Mucosa of descending colon (tissue), 3 donors: ENCODE results near the gene SMPD3. TPM values are rescaled to one million over a fixed set of nuclear protein-coding genes. Genes with fewer than 3 reads are reported as not detected.

Experiments
- ATAC-seq: fragments of 200-7000 bp; cut with Tn5 transposase; one replicate; pipeline ENCODE4 v1.9.1; 2020; ENCODE audit warnings: mild to moderate bottlenecking, moderate library complexity
- DNase-seq, 3 donors: peaks; one replicate each; pipeline ENCODE4 v3.0.0-alpha.2; 2020
- H3K36me3 ChIP-seq: fragments of 200-600 bp; one replicate; pipeline ENCODE4 v1.8.0; 2021; ENCODE audit warnings: low read depth, mild to moderate bottlenecking
- H3K4me1 ChIP-seq: fragments of 200-600 bp; one replicate; pipeline ENCODE4 v1.8.0; 2021; ENCODE audit warnings: low read depth, mild to moderate bottlenecking
- H3K4me3 ChIP-seq: fragments of 200-600 bp; one replicate; pipeline ENCODE4 v1.8.0; 2021; ENCODE audit warnings: mild to moderate bottlenecking
- H3K9me3 ChIP-seq: fragments of 200-600 bp; one replicate; pipeline ENCODE4 v1.8.0; 2021; ENCODE audit warnings: mild to moderate bottlenecking
- intact Hi-C, 2 donors: fragments of 100-400 bp; cut with DNase I in 1 of 2; cut with micrococcal nuclease in 1 of 2; formaldehyde crosslinking; loops; one replicate each; pipeline versions ENCODE4 v1.11.0 to v1.11.1; 2022; cut with DNase I, micrococcal nuclease
- total RNA-seq, 3 donors: library from RNA; stranded (reverse); fragmentation: NEBNext Ultra II Directional in 2 of 3; extraction: Animal tissue kit (Norgen Biotek cat#: 25700) in 2 of 3; gene quantifications; one replicate each; pipeline versions ENCODE4 v1.2.1 to v1.2.4, GENCODE V29; 2021 to 2023
- TF ChIP-seq, protein P1 (sequence below): fragments of 200-600 bp; IDR thresholded peaks from one replicate; pipeline ENCODE4 v1.8.0; 2022; ENCODE audit warnings: antibody characterized with exemption, mild to moderate bottlenecking
- donor health status: DM: no; HTN: no; CAD: no; lungs with moderate emphysema.
- donor health status: DM: no; HTN: no; CAD: no.
- donor health status: DM: no; HTN: yes; CAD: no.

Gene SMPD3
- total RNA-seq, 3 donors from 2014 or later: 31.8 to 82.7 (median 62.3) TPM

DNA sequence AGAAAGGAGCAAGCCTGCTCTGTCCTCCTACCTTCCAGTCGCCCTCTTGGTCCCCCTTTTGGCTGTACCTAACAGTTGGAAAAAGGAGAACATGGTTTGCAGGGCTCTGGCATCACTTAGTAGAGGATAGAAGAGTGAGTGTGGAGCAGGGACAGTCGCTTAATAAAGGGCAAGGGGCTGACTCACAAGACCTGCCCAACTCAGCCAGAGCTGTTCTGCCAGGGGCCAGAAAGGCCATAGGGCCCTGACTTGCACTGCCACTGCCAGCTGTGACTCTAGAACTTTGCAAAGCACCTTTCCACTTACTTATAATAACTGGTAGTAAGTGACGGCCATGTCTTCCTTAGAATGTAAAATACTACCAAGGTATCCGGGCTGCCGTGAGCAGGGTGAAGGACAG, 124.0 kb downstream of the SMPD3 start:
- no peak overlapping the region for H3K4me3 ChIP-seq
- TF ChIP-seq, protein P1, sequence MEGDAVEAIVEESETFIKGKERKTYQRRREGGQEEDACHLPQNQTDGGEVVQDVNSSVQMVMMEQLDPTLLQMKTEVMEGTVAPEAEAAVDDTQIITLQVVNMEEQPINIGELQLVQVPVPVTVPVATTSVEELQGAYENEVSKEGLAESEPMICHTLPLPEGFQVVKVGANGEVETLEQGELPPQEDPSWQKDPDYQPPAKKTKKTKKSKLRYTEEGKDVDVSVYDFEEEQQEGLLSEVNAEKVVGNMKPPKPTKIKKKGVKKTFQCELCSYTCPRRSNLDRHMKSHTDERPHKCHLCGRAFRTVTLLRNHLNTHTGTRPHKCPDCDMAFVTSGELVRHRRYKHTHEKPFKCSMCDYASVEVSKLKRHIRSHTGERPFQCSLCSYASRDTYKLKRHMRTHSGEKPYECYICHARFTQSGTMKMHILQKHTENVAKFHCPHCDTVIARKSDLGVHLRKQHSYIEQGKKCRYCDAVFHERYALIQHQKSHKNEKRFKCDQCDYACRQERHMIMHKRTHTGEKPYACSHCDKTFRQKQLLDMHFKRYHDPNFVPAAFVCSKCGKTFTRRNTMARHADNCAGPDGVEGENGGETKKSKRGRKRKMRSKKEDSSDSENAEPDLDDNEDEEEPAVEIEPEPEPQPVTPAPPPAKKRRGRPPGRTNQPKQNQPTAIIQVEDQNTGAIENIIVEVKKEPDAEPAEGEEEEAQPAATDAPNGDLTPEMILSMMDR: no peak
- no peak for DNase-seq
- H3K9me3 ChIP-seq: no peaks in the 10 kb centered on the region
- H3K4me1 ChIP-seq: no peaks in the 10 kb centered on the region
- no peak for ATAC-seq
- intact Hi-C loops: no loop called here
- no peaks in the 10 kb centered on the region for H3K36me3 ChIP-seq

DNA sequence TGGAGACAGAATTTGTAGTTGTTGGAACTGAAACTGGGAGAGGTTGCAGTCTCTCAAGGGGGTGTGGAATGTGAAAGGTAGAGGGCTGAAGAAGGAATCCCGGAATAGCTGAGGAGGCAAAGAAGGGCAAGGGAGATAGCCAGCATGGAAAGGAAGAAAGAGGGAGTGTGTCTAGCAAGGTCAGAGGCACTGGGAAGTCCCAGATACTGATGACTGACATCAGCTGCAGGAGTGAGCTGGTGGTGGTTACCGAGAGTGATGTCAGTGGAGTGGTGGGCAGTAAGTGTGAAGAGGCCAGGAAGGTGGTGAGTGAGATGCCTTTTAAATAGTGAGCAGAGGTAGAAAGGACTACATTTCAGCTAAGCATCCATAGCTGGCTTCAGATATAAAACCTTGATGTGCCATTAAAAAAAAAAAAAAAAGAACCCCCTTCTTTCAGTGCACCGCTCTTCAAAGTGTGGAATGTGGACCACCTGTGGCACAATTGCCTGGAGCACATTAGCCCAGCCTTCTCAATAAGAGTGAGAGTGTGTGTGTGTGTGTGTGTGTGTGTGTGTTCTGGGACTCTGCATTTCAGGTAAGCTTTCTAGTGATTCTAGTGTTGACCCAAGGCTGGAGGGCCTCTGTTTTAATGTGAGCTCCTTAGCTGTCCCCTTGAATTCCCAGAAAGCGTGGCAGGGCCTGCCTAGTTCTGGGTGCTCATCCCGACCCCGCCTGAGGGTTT, 129.0 kb downstream of the SMPD3 start:
- ATAC-seq: no peak
- peaks cover 4% of the 10 kb centered on the region for H3K36me3 ChIP-seq
- intact Hi-C loops: no loop called here

DNA sequence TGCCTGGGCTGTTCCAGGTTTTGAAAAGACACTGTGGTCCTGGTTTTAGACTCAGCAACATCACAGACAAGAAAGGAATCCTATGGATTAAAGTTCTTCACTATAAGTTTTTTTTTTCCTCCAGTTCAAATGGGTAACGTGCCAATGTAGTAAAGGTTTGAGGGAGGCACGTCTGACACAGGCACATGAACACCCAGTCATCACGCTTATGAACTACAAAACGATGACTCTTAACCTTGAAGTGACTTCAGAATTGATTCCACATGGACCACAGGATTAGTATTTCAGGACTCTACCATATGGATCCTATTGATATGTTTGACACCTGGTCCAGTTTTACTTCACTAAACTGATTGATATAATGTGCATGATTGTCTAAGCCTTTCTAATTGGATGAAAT, 135.2 kb downstream of the SMPD3 start:
- peaks cover 4% of the 10 kb centered on the region for H3K36me3 ChIP-seq
- ATAC-seq (no peak), DNase-seq (no peak)
- peaks cover 19% of the 10 kb centered on the region for H3K4me1 ChIP-seq
- intact Hi-C loops: no loop called here
- no peak overlapping the region for H3K4me3 ChIP-seq
- TF ChIP-seq, protein P1: no peak
- no peaks in the 10 kb centered on the region for H3K9me3 ChIP-seq

More for the DNA sequence above, 129.0 kb downstream of the SMPD3 start:
- TF ChIP-seq, protein P1: no peak
- H3K9me3 ChIP-seq: no peaks in the 10 kb centered on the region
- H3K4me3 ChIP-seq: no peak overlapping the region
- no peaks in the 10 kb centered on the region for H3K4me1 ChIP-seq
- DNase-seq: no peak

DNA sequence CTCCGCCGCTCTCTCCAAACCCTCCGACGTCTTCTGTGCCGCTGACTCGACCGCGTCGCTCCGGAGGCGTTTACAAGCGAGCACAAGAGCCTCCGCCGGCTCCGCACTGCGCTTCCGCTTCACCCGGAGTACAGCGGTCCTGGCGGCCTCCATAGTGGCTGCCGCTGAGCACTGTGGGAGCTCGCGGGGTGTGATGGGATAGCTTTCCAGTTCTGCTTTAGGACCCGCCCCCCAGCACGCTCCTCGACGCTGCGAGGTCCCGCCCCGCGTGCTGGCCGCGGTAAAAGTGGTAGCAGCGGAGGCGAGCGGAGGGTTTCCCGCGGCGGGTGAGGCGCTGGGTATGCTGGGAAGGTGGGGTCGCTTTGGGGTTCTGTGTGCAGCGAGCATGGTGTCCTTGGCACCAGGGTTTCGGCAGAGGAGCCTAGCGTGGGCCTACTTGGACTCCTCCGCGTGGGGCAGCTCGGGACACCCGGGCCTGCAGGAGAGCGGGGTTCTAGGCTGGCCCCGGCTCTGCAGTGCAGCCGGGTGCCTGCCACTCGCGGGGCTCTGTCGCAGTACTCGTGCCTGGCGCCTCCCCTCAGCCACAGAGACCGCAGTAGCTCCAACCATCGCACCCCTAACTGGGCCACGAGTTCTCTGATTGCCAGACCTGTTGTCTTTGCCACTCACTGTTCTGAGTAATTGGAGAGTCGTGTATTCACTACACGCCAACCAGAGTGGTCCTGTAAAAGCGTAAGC, 137.4 kb downstream of the SMPD3 start, which contains the start of the genes PRMT7 and SLC7A6OS:
Gene PRMT7 (plus strand): TSS at position 246 of the 738 bp plus-strand sequence. CDS start 4,961 bp downstream, outside the sequence.
Gene SLC7A6OS (minus strand): TSS at position 173 of the 738 bp plus-strand sequence. CDS start 20 bp downstream, at position 153.
- Histone ChIP-seq H3K36me3 (peaks cover 2% of the 10 kb centered on the region), H3K9me3 (no peaks in the 10 kb centered on the region), H3K4me3 (peak within 1 kb of the TSS; percentile 78), H3K4me1 (peaks cover 19% of the 10 kb centered on the region)
- TF ChIP-seq, protein P1: no peak
- peak; percentile 100 for ATAC-seq
- intact Hi-C loops: no loop called here
- peak; percentile 93 to 97 (median 95) for DNase-seq

DNA sequence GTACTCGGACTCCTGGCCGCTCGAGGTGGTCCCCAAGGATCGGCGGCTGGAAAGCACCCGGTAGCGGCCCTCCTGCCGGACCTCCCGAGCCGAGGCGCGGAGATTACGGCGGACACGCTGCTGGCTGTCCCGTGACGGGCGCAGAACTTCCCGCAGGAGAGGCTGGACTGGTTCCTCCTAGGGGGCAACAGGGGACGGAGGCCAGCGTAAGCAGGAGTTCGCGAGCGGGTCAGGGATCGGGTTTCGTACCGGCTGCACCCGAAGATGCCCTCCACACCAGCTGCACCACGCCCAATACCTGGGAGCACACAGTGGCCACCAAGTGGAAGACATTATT, 137.9 kb downstream of the SMPD3 start:
- H3K4me3 ChIP-seq: peak overlapping the region; percentile 78
- no peaks in the 10 kb centered on the region for H3K9me3 ChIP-seq
- peak; percentile 63 for ATAC-seq
- H3K4me1 ChIP-seq: peaks cover 19% of the 10 kb centered on the region
- TF ChIP-seq, protein P1: no peak
- intact Hi-C loops: no loop called here
- H3K36me3 ChIP-seq: no peaks in the 10 kb centered on the region
- no peak for DNase-seq
